ENCODE data around the gene ECHDC1. TPM values are rescaled to one million over a fixed set of nuclear protein-coding genes. Genes with fewer than 3 reads are reported as not detected.

Gene ECHDC1
- total and polyA plus RNA-seq, 2 of the 4 experiments (the other 2 are of a cell fraction), result 33.1 to 40.3 TPM

- TF ChIP-seq MAZ (IDR thresholded peaks at IDR 0.05; ENCODE audit: borderline replicate concordance, low read depth, low read length), result no peak
- no peak for TF ChIP-seq CTCF (conservative IDR thresholded peaks at IDR 0.05; ENCODE audit: low read depth, low read length)
- no peak for TF ChIP-seq RFX5 (IDR thresholded peaks at IDR 0.05; ENCODE audit: low read depth, low read length)
- no peak for TF ChIP-seq USF2 (IDR thresholded peaks at IDR 0.05; ENCODE audit: low read depth, low read length)
- TF ChIP-seq SMC3 (IDR thresholded peaks at IDR 0.05; ENCODE audit: low read depth, low read length), result no peak
- no peak for TF ChIP-seq MXI1 (IDR thresholded peaks at IDR 0.05; ENCODE audit: borderline replicate concordance, low read depth, low read length)
- no peak for TF ChIP-seq RCOR1 (IDR thresholded peaks at IDR 0.05; ENCODE audit: insufficient replicate concordance, low read length)
- TF ChIP-seq CEBPB (IDR thresholded peaks at IDR 0.05; ENCODE audit: low read depth, low read length), result no peak
- TF ChIP-seq BHLHE40 (IDR thresholded peaks at IDR 0.05; ENCODE audit: low read depth, low read length), result no peak
- no peak for TF ChIP-seq FOS (IDR thresholded peaks at IDR 0.05; ENCODE audit: low read depth, low read length)
- no peak for TF ChIP-seq RAD21 (IDR thresholded peaks at IDR 0.05; ENCODE audit: low read length)
- no peak for TF ChIP-seq MAFK (IDR thresholded peaks at IDR 0.05; ENCODE audit: low read depth, low read length)
- TF ChIP-seq ELK1 (IDR thresholded peaks at IDR 0.05; ENCODE audit: borderline replicate concordance, low read depth, low read length), result no peak
- TF ChIP-seq NFE2L2 (IDR thresholded peaks at IDR 0.05; ENCODE audit: low read depth, low read length), result no peak
- TF ChIP-seq CHD1 (IDR thresholded peaks at IDR 0.05; ENCODE audit: low read depth, low read length), result no peak
- TF ChIP-seq POLR2A (IDR thresholded peaks at IDR 0.05; ENCODE audit: low read depth, low read length), result no peak
- no peaks in the 10 kb centered on the region; the same call in 1 of the 2 replicates for H3K4me1 ChIP-seq (ENCODE audit: control insufficient read depth, insufficient read depth, low read length)
- no peak overlapping the region for H3K4ac ChIP-seq (ENCODE audit: low read depth, low read length)
- no peak overlapping the region for H3K27ac ChIP-seq (ENCODE audit: insufficient read depth, low read length)
- dilution Hi-C loops (cut with HindIII; ENCODE audit: low sequenced_read_pairs, unreplicated experiment), result no loop called here
- H3K79me1 ChIP-seq (ENCODE audit: low read depth in 1 of 2, low read length in 2 of 2), result peaks cover 4 to 31% of the 10 kb centered on the region in 2 experiments
- H3K56ac ChIP-seq (ENCODE audit: extremely low read depth, insufficient read depth, low read length), result no peak overlapping the region
- H2BK120ac ChIP-seq (ENCODE audit: low read depth, low read length), result no peak overlapping the region
- H2BK20ac ChIP-seq (ENCODE audit: low read depth, low read length), result no peak overlapping the region
- H3K36me3 ChIP-seq (ENCODE audit: control insufficient read depth, insufficient read depth, low read length), result peaks cover 12% of the 10 kb centered on the region
- H3K4me2 ChIP-seq (ENCODE audit: low read depth, low read length), result no peak overlapping the region
- no peaks in the 10 kb centered on the region for H3K27me3 ChIP-seq (ENCODE audit: control insufficient read depth, insufficient read depth, low read length)
- H3K23ac ChIP-seq (ENCODE audit: low read depth, low read length), result no peak overlapping the region
- no peak overlapping the region for H3K4me3 ChIP-seq (ENCODE audit: insufficient read depth, low read depth, low read length)
- H4K5ac ChIP-seq (ENCODE audit: low read depth, low read length), result no peak overlapping the region
- H3K14ac ChIP-seq (replicated peaks; ENCODE audit: low read depth, low read length), result no peak overlapping the region
- H2AK9ac ChIP-seq (replicated peaks; ENCODE audit: low read depth, low read length, poor library complexity), result no peak overlapping the region
- no peak overlapping the region for H3K18ac ChIP-seq (ENCODE audit: low read depth, low read length)
- no peak overlapping the region for H3K9ac ChIP-seq (ENCODE audit: low read depth, low read length)
- H2AK5ac ChIP-seq (ENCODE audit: low read depth, low read length), result no peak overlapping the region
- H2BK5ac ChIP-seq (ENCODE audit: low read depth, low read length, poor library complexity, severe bottlenecking), result no peak overlapping the region
- DNase-seq (no peak), ATAC-seq (ENCODE audit: low read depth) (no peak)
- ChIA-PET POLR2A (ENCODE audit: unreplicated experiment) (no interaction called here), CTCF (no interaction called here)
- peaks cover 25% of the 10 kb centered on the region; the same call in 1 of the 2 replicates for H4K20me1 ChIP-seq (ENCODE audit: insufficient read depth, low read length)
- no peaks in the 10 kb centered on the region for H3K9me3 ChIP-seq (ENCODE audit: control insufficient read depth, insufficient read depth, low read length)
- no TSS peak for BruUV-seq (replicated peaks)
- no peak overlapping the region for H4K8ac ChIP-seq (ENCODE audit: low read depth in 2 of 2, low read length in 2 of 2)
- no peak overlapping the region for H4K91ac ChIP-seq (ENCODE audit: insufficient read depth, low read depth, low read length)
- no peak overlapping the region for H2AFZ ChIP-seq (replicated peaks; ENCODE audit: low read length, poor library complexity)
- 0 out of 2 replicates have a peak, but pooled peaks cover 6% of the 10 kb centered on the region for H3K9me1 ChIP-seq (ENCODE audit: insufficient read depth, low read length)
- in situ Hi-C loops (cut with MboI; ENCODE audit: low sequenced_read_pairs), result no loop called here
- WGBS, 2 experiments (ENCODE audit: extremely low coverage in 2 of 2, insufficient read length in 1 of 2), result no CpG with 5 or more reads among the region's 1 CpG
- intact Hi-C loops (cut with micrococcal nuclease), result no loop called here
- H2BK15ac ChIP-seq (ENCODE audit: low read depth, low read length), result no peak overlapping the region
These were observed 61.2 kb downstream of the ECHDC1 start for GRCh38 chr6:127282184-127282583.

Measured in IMR-90 (cell line).